HG03457 (cell line): Measurements from ENCODE around the gene EIPR1.

Source experiments
- ATAC-seq: cut with Tn5 transposase; IDR thresholded peaks from one replicate; pipeline ENCODE4 v1.9.1; 2021; ENCODE audit warnings: moderate number of reproducible peaks; ENCODE audit not compliant: unreplicated experiment

Gene EIPR1

GRCh38 chr2:3377612-3378432 lies at the start of gene EIPR1:
EIPR1 (minus strand) TSS chr2:3377818; CDS start chr2:3377689, 129 bp downstream.
- peak; percentile 78 for ATAC-seq

GRCh38 chr2:3427272-3427671 lies 49.7 kb upstream of the EIPR1 start:
- no peak for ATAC-seq

- no peak for ATAC-seq
These were observed 49.0 kb upstream of the EIPR1 start for GRCh38 chr2:3426615-3427014.

- no peak for ATAC-seq
These were observed 46.7 kb upstream of the EIPR1 start for GRCh38 chr2:3424171-3424795.

GRCh38 chr2:3423492-3424170 lies 46.0 kb upstream of the EIPR1 start:
- ATAC-seq: no peak

- ATAC-seq: no peak
These were observed 44.7 kb upstream of the EIPR1 start for GRCh38 chr2:3422161-3422779.

GRCh38 chr2:3421580-3421979 lies 44.0 kb upstream of the EIPR1 start:
- ATAC-seq: no peak

GRCh38 chr2:3420769-3421397 lies 43.3 kb upstream of the EIPR1 start:
- ATAC-seq: no peak

GRCh38 chr2:3420076-3420768 lies 42.6 kb upstream of the EIPR1 start:
- ATAC-seq: no peak

- no peak for ATAC-seq
These were observed 41.3 kb upstream of the EIPR1 start for GRCh38 chr2:3418766-3419404.

- ATAC-seq: no peak
These were observed 36.7 kb upstream of the EIPR1 start for GRCh38 chr2:3414133-3414860.

GRCh38 chr2:3413697-3414096 lies 36.1 kb upstream of the EIPR1 start:
- no peak for ATAC-seq

GRCh38 chr2:3411103-3411502 lies 33.5 kb upstream of the EIPR1 start:
- ATAC-seq: no peak

GRCh38 chr2:3409627-3410170 lies 32.1 kb upstream of the EIPR1 start:
- no peak for ATAC-seq

GRCh38 chr2:3408781-3409180 lies 31.2 kb upstream of the EIPR1 start:
- no peak for ATAC-seq

- ATAC-seq: no peak
These were observed 28.9 kb upstream of the EIPR1 start for GRCh38 chr2:3406501-3406900.

GRCh38 chr2:3405876-3406275 lies 28.3 kb upstream of the EIPR1 start:
- no peak for ATAC-seq

- ATAC-seq: no peak
These were observed 27.7 kb upstream of the EIPR1 start for GRCh38 chr2:3405307-3405706.

GRCh38 chr2:3404349-3404894 lies 26.8 kb upstream of the EIPR1 start:
- no peak for ATAC-seq
